GM21367 (cell line): ENCODE data around the gene BMP8A.
"Not testable (repeated sequence)": the region's sequence is repeated elsewhere in the genome, so short reads cannot be mapped to it uniquely, and the experiment has no call there.

ENCODE experiments used
- ATAC-seq: cut with Tn5 transposase; IDR thresholded peaks from one replicate; pipeline ENCODE4 v1.9.1; 2021; ENCODE audit not compliant: unreplicated experiment

BMP8A gene

GRCh38 chr1:39504436-39504835 lies 13.0 kb downstream of the BMP8A start:
- ATAC-seq, result not testable (repeated sequence)

DNA sequence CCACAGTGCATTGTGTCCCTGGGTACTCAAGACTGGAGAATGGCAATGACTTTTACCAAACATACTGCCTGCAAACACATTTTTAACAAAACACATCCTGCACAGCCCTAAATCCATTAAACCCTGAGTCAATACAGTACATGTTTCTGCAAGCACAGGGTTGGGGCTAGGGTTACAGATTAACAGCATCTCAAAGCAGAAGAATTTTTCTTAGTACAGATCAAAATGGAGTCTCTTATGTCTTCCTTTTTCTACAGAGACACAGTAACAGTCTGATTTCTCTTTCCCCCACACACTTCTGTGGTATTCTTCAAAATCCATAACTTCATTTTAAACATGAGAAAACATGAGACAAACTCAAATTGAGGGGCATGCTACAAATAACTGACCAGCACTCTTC lies 13.9 kb downstream of the BMP8A start:
- no peak for ATAC-seq

DNA sequence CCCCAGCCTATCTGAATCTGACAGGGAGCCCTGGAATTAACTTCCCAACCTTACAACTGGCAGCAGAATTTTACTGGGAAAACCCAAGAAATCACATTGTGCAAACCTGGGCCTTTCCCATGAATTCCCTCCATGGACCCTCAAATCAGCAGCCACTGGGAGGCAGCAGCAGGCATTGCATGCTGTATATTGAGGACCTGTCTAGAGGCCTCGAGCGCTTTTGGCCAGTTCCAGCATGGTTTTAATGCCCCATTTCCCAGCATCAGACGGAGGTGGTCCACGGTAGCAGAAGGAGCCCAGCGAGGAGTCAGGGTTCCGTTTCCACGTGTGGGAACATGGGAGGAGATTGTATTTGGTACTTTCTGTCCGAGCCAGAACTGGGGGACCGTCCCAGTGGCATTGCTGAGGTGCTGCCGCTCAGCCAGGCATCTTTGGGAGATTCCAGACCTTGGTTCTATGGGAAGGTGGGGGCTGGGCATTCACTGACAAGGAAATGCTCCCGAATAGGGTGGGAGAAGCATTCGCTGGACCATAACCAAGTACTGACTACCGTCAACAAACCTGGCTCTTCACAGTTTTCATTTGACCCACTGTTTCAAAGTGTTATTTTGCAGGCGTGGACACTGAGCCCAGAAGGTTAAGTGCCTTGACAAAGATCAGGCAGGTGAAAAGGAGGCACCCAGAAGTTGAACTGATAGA lies 15.9 kb downstream of the BMP8A start:
- ATAC-seq, result no peak

DNA sequence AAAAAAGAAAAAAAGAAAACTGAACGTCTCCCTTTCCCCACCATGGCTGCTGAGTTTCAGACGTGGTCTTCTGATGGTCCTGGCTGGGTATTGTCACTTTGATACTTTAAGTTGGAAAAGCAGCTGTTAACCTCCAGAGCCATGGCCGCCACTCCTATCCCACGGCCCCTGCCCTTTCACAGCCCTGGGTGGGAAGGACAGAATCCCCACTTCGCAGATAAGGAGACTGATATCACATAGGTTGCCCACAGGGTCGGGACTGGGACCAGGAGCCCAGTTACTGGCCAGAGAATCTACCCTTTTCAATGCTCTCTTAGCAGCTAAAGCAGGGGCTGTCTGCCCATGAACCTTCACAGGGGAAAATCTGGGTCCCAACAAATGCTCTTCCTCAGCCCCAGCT lies 16.8 kb downstream of the BMP8A start:
- ATAC-seq, result no peak

GRCh38 chr1:39508857-39509305 lies 17.4 kb downstream of the BMP8A start:
- peak; percentile 10 for ATAC-seq

DNA sequence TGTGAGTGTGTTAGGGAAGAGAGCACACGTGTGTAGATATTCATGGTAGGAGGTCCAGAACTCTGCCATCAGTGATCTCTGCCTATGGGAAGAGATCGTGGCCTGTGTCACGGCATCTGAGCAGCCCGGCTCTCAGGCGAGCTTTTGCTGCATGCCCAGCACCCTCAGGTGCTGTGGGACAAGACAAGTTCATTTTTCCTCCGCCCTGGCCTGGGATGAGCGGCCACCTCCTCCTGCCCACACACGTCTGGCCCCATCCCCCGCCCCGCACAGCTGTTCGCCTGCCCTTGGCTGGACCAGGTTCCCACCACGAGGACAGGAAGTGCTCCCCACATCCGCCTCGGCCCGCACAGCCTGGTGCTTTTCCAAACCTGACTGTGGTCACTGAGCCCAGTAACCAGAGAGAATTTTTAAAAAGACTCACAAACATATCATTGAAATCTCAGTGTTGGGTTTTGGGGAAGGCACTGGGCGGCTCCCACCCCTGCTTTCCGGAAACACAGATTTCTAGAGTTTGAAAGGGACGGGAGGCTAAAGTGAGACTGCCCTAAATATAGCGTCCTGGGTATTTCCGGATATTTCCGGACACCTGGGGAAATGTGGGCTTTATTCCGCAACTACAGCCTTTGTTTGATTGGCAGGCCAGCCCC lies 18.0 kb downstream of the BMP8A start:
- peak; percentile 48 for ATAC-seq

GRCh38 chr1:39510570-39511186 lies 19.2 kb downstream of the BMP8A start:
- ATAC-seq, result not testable (repeated sequence)

DNA sequence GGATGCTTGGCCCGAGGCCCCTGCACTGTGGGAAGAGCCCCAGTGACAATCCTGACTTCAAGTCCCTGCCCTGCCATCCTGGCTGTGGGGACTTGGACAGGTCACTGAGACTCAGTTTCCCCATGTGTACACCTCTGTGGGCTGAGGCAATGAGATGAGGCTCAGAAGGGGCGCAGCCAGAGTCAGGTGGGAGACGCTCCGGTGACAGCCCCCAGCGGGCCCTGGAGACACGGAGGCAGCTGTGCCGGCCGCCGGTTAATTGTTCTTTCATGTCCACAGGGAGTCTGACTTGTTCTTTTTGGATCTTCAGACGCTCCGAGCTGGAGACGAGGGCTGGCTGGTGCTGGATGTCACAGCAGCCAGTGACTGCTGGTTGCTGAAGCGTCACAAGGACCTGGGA lies 20.0 kb downstream of the BMP8A start:
- ATAC-seq, result not testable (repeated sequence)

- ATAC-seq, result not testable (repeated sequence)
These were observed 20.9 kb downstream of the BMP8A start for GRCh38 chr1:39512234-39512847.

DNA sequence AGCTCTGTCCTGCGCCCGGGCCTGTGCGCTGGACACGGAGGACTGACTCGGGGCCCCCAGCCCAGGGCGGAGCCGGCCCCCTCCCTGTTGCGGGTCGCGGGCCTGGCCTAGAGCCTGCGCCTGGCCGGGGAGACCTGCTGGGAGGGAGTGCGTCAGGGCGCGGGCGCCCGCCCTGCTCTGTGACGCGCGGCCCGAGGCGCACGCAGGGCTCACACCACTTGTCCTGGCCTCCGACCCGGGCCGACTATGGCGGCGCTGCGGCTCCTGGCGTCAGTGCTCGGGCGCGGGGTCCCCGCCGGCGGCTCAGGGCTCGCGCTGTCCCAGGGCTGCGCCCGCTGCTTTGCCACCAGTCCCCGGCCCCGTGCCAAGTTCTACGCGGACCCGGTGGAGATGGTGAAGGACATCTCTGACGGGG lies 23.3 kb downstream of the BMP8A start:
- not testable (repeated sequence) for ATAC-seq

- ATAC-seq, result not testable (repeated sequence)
These were observed 24.0 kb downstream of the BMP8A start for GRCh38 chr1:39515131-39516086.

DNA sequence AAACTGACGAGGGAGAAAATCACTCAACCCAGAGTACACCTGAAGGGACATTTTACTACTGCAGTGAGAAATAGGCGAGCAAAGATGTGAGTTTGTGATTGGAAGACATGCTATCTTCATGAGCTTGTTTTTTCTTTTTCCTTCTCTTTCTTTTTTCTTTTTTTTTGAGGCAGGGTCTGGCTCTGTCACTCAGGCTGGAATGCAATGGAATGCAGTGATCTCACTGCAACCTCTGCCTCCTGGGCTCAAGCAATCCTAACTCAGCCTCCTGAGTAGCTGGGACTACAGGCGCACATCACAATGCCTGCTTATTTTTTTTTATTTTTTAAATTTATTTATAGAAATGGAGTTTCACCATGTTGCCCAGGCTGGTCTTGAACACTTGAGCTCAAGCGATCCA lies 25.4 kb downstream of the BMP8A start:
- ATAC-seq, result not testable (repeated sequence)

DNA sequence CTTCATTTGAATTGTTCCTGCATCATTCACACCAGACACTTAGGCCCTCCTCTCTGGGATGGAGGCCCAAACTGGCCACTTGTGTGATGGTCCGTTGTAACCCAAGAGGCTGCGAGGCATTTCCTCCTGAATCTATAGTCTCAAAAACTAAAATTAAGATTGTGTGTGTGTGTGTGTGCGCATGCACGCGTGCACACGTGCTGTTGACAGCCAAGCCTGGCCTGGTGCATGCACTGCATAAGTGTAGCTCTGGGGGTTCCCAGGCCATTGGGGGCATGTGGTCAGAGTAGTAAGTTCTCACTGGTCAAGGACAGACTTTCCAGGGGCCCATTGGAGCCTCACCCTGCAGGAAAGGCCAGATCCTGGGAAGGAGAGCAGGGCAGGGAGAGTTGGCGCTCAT lies 26.5 kb downstream of the BMP8A start:
- not testable (repeated sequence) for ATAC-seq

DNA sequence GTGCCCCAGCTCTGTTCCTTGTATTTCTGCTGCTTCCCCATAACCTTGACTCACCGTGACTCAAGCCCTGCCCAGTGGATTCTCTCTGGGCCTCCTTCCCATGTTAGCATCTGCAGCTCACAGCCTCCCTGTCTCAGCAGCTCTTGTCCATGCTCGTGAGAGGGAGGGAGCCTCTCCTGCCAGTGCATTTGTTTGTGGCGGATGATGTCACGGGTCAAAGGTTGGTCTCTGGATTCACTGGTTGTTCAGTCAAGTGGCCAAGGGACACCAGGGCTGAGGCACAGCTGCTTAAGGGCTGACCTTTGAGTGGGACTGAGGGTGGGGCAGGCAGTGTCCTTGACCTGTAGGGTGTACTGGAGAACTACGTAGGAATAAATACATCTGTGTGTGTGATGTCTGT lies 27.9 kb downstream of the BMP8A start:
- not testable (repeated sequence) for ATAC-seq

GRCh38 chr1:39522221-39522620 lies 30.8 kb downstream of the BMP8A start:
- not testable (repeated sequence) for ATAC-seq

- ATAC-seq, result no peak
These were observed 31.5 kb downstream of the BMP8A start for GRCh38 chr1:39522661-39523567.

DNA sequence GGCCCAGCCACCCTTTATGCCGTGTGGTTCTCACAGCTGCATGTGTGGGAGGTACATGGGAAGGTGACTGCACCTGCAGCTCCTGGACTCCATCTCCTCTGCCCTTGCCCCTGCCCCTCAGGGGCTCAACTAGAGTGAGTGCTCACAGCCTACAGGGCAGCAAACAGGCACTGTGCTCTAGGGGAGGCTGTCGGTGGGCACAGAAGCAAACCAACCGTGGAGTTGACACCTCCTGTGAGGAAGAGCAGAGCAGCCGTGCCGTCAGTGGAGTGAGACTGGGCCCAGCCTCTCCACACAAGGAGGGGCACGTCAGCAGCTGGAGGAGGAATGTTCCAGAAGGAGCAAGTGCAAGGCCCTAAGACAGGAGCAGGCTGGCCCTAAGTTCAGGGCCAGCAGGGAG lies 32.7 kb downstream of the BMP8A start:
- no peak for ATAC-seq

- ATAC-seq, result no peak
These were observed 33.3 kb downstream of the BMP8A start for GRCh38 chr1:39524591-39525365.
